T-helper 1 cell treated with Interleukin-12 subunit alpha and Interleukin-12 subunit beta and Interleukin-4 antibody, amounts not matched to agents 30 ng/mL and 1 ng/mL, for 36 hours (primary cell): ENCODE results near the gene UGT1A3. TPM values are rescaled to one million over a fixed set of nuclear protein-coding genes. Genes with fewer than 3 reads are reported as not detected.

Experiments used
- intact Hi-C: fragments of 100-400 bp; cut with micrococcal nuclease; formaldehyde crosslinking; loops from one replicate; pipeline ENCODE4 v1.15.1; 2024
- total RNA-seq: library from RNA; stranded (reverse); gene quantifications from 2 replicates; pipeline ENCODE4 v1.2.3, GENCODE V29; 2022

UGT1A3 gene
- total RNA-seq, 1 donor from 2014 or later: not detected

DNA sequence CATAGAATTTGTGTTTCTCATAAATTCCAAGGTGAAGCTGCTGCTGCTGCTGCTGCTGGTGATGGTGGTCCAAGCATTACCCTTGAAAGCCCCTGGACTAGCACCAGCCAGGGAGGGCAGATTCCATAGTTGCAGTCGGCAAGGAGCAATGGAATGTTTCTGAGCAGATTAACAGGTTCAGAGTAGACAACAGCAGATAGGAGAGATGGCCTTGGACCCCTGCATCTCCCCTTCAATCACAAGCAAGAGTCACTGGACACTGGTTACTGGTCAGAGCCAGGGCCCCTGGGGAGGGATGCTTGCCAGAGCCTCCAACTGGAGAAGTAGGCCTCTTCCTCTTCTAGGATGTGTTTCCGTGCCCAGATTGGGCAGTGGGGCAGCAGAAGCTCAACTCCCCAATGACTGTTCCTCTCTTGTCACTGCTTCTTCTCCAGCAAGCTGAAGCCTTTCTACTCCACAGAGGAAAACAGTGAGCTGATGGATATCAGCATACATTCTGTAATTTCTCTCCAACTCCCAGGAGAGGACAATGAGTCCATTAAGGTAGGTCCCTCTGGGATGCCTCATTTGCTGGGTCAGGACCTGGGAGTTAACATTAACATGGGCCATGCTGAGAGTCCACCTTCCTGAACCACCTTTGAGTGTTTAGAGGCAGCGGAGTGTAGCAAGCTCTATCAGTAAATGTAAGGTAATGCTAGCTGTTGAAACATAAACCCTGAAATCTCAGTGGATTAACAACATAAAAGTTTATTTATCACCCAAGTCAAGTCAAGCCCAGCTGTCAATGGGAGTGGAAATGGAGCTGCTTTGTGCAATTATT is 84.6 kb downstream of the UGT1A3 start:
- intact Hi-C loops: no loop called here

- intact Hi-C loops: no loop called here
Measured at GRCh38 chr2:233814056-233814835, 85.4 kb downstream of the UGT1A3 start.

DNA sequence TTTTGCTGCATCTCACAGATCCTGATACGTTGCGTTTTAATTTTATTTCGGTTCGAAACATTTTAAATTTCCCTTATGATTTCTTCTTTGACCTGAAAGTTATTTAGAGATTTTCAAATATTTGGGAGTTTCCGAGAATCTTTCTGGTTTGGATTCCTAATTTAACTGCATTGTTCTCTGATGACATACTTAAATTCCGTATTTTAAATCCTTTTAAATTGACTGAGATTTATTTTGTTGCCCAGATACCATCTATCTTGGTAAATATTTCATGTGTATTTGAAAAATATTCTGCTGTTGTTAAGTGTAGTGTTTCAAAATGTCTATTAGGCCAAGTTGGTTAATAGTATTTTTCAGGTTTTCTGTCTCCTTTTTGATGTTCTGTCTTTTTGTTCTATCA is 87.0 kb downstream of the UGT1A3 start:
- intact Hi-C loops: no loop called here

DNA sequence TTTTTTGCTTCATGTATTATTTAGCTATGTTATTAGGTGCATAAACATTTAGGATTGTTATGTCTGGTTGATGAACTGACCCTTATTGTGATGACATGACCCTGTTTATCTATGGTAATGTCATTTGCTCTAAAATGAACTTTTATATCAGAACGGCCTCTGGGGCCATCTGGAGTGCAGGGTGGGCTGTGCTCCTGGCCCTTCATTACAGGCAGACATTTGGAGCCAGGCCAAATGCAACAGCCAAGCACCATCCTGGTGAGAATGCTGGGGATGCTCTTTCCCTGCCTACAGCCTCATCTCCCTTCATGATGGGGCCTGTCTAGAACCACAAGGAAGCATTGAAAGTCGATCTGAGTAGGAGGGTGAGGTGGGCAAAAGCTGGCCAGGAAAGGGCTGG is 87.5 kb downstream of the UGT1A3 start:
- intact Hi-C loops: no loop called here

DNA sequence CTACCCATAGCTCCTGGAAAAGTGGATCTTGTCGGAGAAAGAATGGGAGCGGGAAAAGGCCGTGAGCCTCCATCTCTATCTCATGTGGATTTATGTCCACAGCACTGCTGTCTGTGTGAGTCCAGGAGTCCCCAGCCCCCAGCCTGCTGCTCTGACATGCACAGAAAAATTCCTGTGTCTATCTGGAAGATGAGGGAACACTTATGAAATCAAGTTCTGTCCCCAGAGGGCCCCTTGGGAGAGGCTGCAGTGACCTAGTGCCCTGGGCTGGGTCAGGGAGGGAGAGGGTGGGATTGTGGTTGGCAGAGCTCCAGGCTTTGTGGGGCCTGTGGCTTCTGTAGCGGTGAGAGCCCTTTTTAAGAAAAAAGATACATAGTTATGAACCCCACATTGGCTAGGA is 87.9 kb downstream of the UGT1A3 start:
- intact Hi-C loops: no loop called here

DNA sequence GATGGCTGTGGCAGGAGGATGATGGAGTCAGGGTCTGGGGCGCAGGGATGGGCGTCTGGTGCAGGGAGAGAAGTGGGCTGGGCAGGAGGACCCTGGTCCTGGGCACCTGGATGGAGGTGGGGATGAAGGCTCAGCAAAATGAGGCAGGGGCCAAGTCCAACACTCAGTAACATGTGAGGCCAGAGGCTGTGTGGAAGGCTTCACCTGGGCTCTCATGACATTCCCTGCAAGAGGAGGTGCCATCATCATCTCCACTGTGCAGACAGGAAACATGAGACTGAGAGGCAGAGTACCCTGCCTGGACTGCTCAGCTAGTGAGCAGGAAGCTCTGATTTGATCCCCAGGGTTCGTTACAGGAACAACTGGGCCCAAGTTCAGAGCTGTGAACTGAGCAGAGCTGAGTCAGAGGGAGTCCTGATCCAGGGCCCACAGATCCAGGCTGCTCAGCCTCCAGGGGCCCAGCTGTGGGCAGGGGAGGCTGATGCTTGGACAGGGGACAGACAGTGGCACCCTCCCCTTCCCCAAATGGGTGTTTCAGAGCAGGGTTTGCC is 88.6 kb downstream of the UGT1A3 start:
- intact Hi-C loops: no loop called here

- intact Hi-C loops: no loop called here
Measured at GRCh38 chr2:233817995-233818638, 89.3 kb downstream of the UGT1A3 start.

GRCh38 chr2:233818639-233819621 is 90.1 kb downstream of the UGT1A3 start:
- intact Hi-C loops: no loop called here

GRCh38 chr2:233819884-233820773 is 91.3 kb downstream of the UGT1A3 start:
- intact Hi-C loops: no loop called here

- intact Hi-C loops: no loop called here
Measured at GRCh38 chr2:233820774-233821105, 91.9 kb downstream of the UGT1A3 start.

DNA sequence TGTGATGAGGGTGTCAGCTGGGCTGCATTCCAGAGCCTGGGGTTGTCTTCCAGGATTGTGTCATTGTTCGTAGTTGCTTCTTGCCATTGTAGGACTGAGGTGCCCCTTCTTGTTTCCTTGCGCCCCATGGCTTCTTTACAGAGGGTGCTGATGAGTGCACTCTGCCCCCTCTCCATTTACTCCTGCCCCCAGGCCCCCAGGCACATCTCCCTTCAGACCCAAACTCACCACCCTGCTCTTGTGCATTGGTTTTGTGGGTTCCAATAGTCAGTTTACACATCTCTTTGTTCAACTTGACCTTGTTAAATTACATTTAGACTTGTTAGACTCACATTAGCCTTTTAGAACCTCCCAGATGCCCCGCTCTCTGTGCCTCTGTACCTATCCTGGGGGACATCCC is 92.4 kb downstream of the UGT1A3 start:
- intact Hi-C loops: no loop called here

GRCh38 chr2:233821709-233822100 is 92.9 kb downstream of the UGT1A3 start:
- intact Hi-C loops: no loop called here

- intact Hi-C loops: no loop called here
Measured at GRCh38 chr2:233822101-233822771, 93.4 kb downstream of the UGT1A3 start.

Other genes starting within 250 kb of the UGT1A3 start
- gene USP40, start 162.3 kb upstream of the UGT1A3 start, total RNA-seq: 10.3 and 11.0 TPM in 2 replicates
- not detected in 2 replicates for gene UGT1A8, start 111.4 kb upstream of the UGT1A3 start, total RNA-seq
- not detected in 2 replicates for gene UGT1A10, start 92.6 kb upstream of the UGT1A3 start, total RNA-seq
- gene UGT1A9, start 57.1 kb upstream of the UGT1A3 start, total RNA-seq: not detected in 2 replicates
- not detected in 2 replicates for gene UGT1A7, start 47.1 kb upstream of the UGT1A3 start, total RNA-seq
- not detected in 2 replicates for gene UGT1A6, start 36.2 kb upstream of the UGT1A3 start, total RNA-seq
- gene UGT1A5, start 16.1 kb upstream of the UGT1A3 start, total RNA-seq: not detected in 2 replicates
- not detected in 2 replicates for gene UGT1A4, start 10.3 kb upstream of the UGT1A3 start, total RNA-seq
- not detected in 2 replicates for gene UGT1A1, start 31.2 kb downstream of the UGT1A3 start, total RNA-seq
- gene MROH2A, start 49.3 kb downstream of the UGT1A3 start, total RNA-seq: not detected in 2 replicates
- 50.8 and 55.8 TPM in 2 replicates for gene HJURP, start 125.5 kb downstream of the UGT1A3 start, total RNA-seq
- gene TRPM8, start 188.3 kb downstream of the UGT1A3 start, total RNA-seq: not detected in 2 replicates